Liver (tissue), 9 donors: ENCODE results near the gene WASF2. TPM values are rescaled to one million over a fixed set of nuclear protein-coding genes. Genes with fewer than 3 reads are reported as not detected.

Experiments
- DNase-seq: peaks from one replicate; pipeline ENCODE4 v3.0.0-alpha.2; 2017; ENCODE audit warnings: low spot score
- H3K27ac ChIP-seq, 2 donors: one replicate each; pipeline ENCODE4 v1.7.0; 2013; ENCODE audit warnings: inconsistent platforms in 2 of 2, low read length in 2 of 2, control low read depth in 1 of 2, low read depth in 1 of 2, mild to moderate bottlenecking in 1 of 2
- H3K27me3 ChIP-seq, 4 donors: one replicate each; pipeline versions ENCODE4 v1.6.1 to v1.7.0; 2013; ENCODE audit warnings: low read length in 3 of 4, inconsistent platforms in 1 of 4, mild to moderate bottlenecking in 1 of 4, moderate library complexity in 1 of 4; ENCODE audit not compliant: control insufficient read depth in 4 of 4, insufficient read depth in 4 of 4
- H3K36me3 ChIP-seq, 4 donors: one replicate each; pipeline versions ENCODE4 v1.6.1 to v1.7.0; 2013; ENCODE audit warnings: low read length in 3 of 4, mild to moderate bottlenecking in 3 of 4, low read depth in 1 of 4, moderate library complexity in 1 of 4; ENCODE audit not compliant: control insufficient read depth in 4 of 4, insufficient read depth in 3 of 4
- H3K4me1 ChIP-seq, 4 donors: one replicate each; pipeline versions ENCODE4 v1.6.1 to v1.7.0; 2013; ENCODE audit warnings: low read length in 3 of 4, mild to moderate bottlenecking in 3 of 4, moderate library complexity in 1 of 4; ENCODE audit not compliant: control insufficient read depth in 4 of 4, insufficient read depth in 4 of 4
- H3K4me3 ChIP-seq, 3 donors: one replicate each; pipeline versions ENCODE4 v1.6.1 to v1.7.0; 2013; ENCODE audit warnings: low read length in 3 of 3, control low read depth in 1 of 3, low read depth in 1 of 3, mild to moderate bottlenecking in 1 of 3
- H3K9ac ChIP-seq, 2 donors: one replicate each; pipeline ENCODE4 v1.7.0; 2013; ENCODE audit warnings: low read length in 2 of 2, mild to moderate bottlenecking in 2 of 2, moderate library complexity in 2 of 2, control low read depth in 1 of 2, low read depth in 1 of 2
- H3K9me3 ChIP-seq, 4 donors: one replicate each; pipeline versions ENCODE4 v1.6.1 to v1.7.0; 2013; ENCODE audit warnings: low read length in 3 of 4; ENCODE audit not compliant: control insufficient read depth in 4 of 4
- FOXA2 ChIP-seq: IDR thresholded peaks from 2 replicates; pipeline ENCODE4 v1.6.1; 2016; ENCODE audit warnings: antibody characterized with exemption
- HNF4G ChIP-seq: IDR thresholded peaks from 2 replicates; pipeline ENCODE4 v1.6.1; 2016; ENCODE audit warnings: antibody characterized with exemption
- JUND ChIP-seq, 2 donors: IDR thresholded peaks; 2 replicates each; pipeline ENCODE4 v1.6.1; 2016; ENCODE audit warnings: antibody characterized with exemption in 2 of 2
- RAD21 ChIP-seq, 2 donors: IDR thresholded peaks; 2 replicates each; pipeline ENCODE4 v1.6.1; 2016; ENCODE audit warnings: antibody characterized with exemption in 2 of 2, mild to moderate bottlenecking in 2 of 2
- RXRA ChIP-seq, 2 donors: IDR thresholded peaks; 2 replicates each; pipeline ENCODE4 v1.6.1; 2017 to 2018; ENCODE audit warnings: antibody characterized with exemption in 2 of 2, mild to moderate bottlenecking in 1 of 2
- SP1 ChIP-seq: IDR thresholded peaks from 2 replicates; pipeline ENCODE4 v1.6.1; 2018; ENCODE audit warnings: antibody characterized with exemption, mild to moderate bottlenecking
- YY1 ChIP-seq: IDR thresholded peaks from 2 replicates; pipeline ENCODE4 v1.6.1; 2016; ENCODE audit warnings: antibody characterized with exemption, mild to moderate bottlenecking
- WGBS: extraction: QIAGEN DNeasy Blood & Tissue Kit; methylation state at CpG from one replicate; pipeline ENCODE4 v1.1.7; 2013; 5-methylcytosine and 5-hydroxymethylcytosine counted together
- polyA plus RNA-seq, 2 donors: library from polyadenylated mRNA; stranded (reverse) in 1 of 2; unstranded in 1 of 2; fragments of 200-250 nt in 1 of 2; fragments of >200 nt in 1 of 2; fragmentation: Nextera tagmentation in 1 of 2; extraction: Ambion mirVana in 1 of 2; gene quantifications; one replicate each; pipeline versions ENCODE4 v1.2.1 to v1.2.3, GENCODE V29; 2013 to 2015
- total RNA-seq, 2 donors: library from RNA; depleted of rRNA; stranded (reverse); fragments of >200 nt; gene quantifications; one replicate each; pipeline ENCODE4 v1.2.3, GENCODE V29; 2014
- TF ChIP-seq, protein P1 (sequence below): IDR thresholded peaks from 2 replicates; pipeline ENCODE4 v1.6.1; 2016; ENCODE audit warnings: antibody characterized with exemption, mild to moderate bottlenecking
- TF ChIP-seq, protein P2 (sequence below): fragments of 150-350 bp; IDR thresholded peaks from 2 replicates; pipeline ENCODE4 v1.5.1; 2017; ENCODE audit warnings: improper control_type of control experiment, low read depth, low read length; ENCODE audit not compliant: missing input control
- TF ChIP-seq, protein P3 (sequence below): IDR thresholded peaks from 2 replicates; pipeline ENCODE4 v1.6.1; 2016; ENCODE audit warnings: antibody characterized with exemption
- TF ChIP-seq, protein P4 (sequence below): IDR thresholded peaks from 2 replicates; pipeline ENCODE4 v1.6.1; 2016; ENCODE audit warnings: antibody characterized with exemption
- TF ChIP-seq, protein P5 (sequence below): IDR thresholded peaks from 2 replicates; pipeline ENCODE4 v1.6.1; 2016; ENCODE audit warnings: antibody characterized with exemption
- donor health status: healthy.
- donor health status: healthy.
- donor health status: healthy.
- donor health status: healthy.
- donor health status: healthy.

The WASF2 gene
- total and polyA plus RNA-seq, 4 donors, result 11.6 to 37.7 (median 18.7) TPM

DNA sequence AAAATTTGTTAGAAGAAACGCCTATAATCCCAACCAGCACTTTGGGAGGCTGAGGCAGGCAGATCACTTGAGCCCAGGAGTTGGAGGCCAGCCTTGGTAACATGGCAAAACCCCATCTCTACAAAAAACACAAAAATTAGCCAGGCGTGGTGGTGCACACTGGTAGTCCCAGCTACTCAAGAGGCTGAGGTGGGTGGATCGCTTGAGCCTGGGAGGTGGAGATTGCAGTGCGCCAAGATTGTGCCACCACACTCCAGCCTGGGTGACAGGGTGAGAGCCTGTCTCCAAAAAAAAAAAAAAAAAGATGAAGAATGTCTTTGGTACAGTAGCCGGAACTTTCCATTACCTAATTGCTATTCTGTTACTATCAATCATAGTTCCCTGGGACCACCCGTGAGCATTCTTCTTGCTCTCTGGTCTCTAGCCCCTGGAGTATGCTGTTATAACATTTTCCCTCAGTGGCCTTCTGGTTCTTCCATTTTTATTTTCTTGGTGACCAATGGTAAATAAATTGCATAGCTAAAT lies 43.4 kb downstream of the WASF2 start:
- 96% methylated on average over 6 of the region's 6 CpGs for WGBS
- H3K27ac ChIP-seq, result no peak overlapping the region
- peaks cover 0 to 2% (median 0%) of the 10 kb centered on the region in 4 donors for H3K4me1 ChIP-seq

More for the DNA sequence above, 43.4 kb downstream of the WASF2 start:
- Histone ChIP-seq H3K4me3 (no peak overlapping the region), H3K9me3 (no peaks in the 10 kb centered on the region), H3K9ac (no peak overlapping the region), H3K27me3 (no peaks in the 10 kb centered on the region), H3K36me3 (peaks cover 0 to 4% (median 0%) of the 10 kb centered on the region in 4 donors)
- TF ChIP-seq, protein P1, sequence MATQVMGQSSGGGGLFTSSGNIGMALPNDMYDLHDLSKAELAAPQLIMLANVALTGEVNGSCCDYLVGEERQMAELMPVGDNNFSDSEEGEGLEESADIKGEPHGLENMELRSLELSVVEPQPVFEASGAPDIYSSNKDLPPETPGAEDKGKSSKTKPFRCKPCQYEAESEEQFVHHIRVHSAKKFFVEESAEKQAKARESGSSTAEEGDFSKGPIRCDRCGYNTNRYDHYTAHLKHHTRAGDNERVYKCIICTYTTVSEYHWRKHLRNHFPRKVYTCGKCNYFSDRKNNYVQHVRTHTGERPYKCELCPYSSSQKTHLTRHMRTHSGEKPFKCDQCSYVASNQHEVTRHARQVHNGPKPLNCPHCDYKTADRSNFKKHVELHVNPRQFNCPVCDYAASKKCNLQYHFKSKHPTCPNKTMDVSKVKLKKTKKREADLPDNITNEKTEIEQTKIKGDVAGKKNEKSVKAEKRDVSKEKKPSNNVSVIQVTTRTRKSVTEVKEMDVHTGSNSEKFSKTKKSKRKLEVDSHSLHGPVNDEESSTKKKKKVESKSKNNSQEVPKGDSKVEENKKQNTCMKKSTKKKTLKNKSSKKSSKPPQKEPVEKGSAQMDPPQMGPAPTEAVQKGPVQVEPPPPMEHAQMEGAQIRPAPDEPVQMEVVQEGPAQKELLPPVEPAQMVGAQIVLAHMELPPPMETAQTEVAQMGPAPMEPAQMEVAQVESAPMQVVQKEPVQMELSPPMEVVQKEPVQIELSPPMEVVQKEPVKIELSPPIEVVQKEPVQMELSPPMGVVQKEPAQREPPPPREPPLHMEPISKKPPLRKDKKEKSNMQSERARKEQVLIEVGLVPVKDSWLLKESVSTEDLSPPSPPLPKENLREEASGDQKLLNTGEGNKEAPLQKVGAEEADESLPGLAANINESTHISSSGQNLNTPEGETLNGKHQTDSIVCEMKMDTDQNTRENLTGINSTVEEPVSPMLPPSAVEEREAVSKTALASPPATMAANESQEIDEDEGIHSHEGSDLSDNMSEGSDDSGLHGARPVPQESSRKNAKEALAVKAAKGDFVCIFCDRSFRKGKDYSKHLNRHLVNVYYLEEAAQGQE, result no peak
- TF ChIP-seq RXRA (IDR thresholded peaks at IDR 0.05), result no peak
- TF ChIP-seq, protein P2, sequence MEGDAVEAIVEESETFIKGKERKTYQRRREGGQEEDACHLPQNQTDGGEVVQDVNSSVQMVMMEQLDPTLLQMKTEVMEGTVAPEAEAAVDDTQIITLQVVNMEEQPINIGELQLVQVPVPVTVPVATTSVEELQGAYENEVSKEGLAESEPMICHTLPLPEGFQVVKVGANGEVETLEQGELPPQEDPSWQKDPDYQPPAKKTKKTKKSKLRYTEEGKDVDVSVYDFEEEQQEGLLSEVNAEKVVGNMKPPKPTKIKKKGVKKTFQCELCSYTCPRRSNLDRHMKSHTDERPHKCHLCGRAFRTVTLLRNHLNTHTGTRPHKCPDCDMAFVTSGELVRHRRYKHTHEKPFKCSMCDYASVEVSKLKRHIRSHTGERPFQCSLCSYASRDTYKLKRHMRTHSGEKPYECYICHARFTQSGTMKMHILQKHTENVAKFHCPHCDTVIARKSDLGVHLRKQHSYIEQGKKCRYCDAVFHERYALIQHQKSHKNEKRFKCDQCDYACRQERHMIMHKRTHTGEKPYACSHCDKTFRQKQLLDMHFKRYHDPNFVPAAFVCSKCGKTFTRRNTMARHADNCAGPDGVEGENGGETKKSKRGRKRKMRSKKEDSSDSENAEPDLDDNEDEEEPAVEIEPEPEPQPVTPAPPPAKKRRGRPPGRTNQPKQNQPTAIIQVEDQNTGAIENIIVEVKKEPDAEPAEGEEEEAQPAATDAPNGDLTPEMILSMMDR, result no peak
- TF ChIP-seq FOXA2, result no peak
- TF ChIP-seq JUND (IDR thresholded peaks at IDR 0.05), result no peak
- TF ChIP-seq YY1, result no peak
- TF ChIP-seq, protein P3, sequence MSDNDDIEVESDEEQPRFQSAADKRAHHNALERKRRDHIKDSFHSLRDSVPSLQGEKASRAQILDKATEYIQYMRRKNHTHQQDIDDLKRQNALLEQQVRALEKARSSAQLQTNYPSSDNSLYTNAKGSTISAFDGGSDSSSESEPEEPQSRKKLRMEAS, result no peak
- TF ChIP-seq HNF4G, result no peak
- TF ChIP-seq, protein P4, sequence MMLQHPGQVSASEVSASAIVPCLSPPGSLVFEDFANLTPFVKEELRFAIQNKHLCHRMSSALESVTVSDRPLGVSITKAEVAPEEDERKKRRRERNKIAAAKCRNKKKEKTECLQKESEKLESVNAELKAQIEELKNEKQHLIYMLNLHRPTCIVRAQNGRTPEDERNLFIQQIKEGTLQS, result no peak
- TF ChIP-seq SP1, result no peak
- TF ChIP-seq RAD21 (IDR thresholded peaks at IDR 0.05), result no peak
- TF ChIP-seq, protein P5, sequence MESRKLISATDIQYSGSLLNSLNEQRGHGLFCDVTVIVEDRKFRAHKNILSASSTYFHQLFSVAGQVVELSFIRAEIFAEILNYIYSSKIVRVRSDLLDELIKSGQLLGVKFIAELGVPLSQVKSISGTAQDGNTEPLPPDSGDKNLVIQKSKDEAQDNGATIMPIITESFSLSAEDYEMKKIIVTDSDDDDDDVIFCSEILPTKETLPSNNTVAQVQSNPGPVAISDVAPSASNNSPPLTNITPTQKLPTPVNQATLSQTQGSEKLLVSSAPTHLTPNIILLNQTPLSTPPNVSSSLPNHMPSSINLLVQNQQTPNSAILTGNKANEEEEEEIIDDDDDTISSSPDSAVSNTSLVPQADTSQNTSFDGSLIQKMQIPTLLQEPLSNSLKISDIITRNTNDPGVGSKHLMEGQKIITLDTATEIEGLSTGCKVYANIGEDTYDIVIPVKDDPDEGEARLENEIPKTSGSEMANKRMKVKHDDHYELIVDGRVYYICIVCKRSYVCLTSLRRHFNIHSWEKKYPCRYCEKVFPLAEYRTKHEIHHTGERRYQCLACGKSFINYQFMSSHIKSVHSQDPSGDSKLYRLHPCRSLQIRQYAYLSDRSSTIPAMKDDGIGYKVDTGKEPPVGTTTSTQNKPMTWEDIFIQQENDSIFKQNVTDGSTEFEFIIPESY, result no peak
- DNase-seq, result no peak
